Activated CD4-positive, alpha-beta T cell treated with anti-CD3 and anti-CD28 coated beads, Interleukin-2, amount 50 U/mL, for 1 hour (primary cell): ENCODE data around the gene FER1L5.

Experiments used
- DNase-seq: peaks from one replicate; pipeline ENCODE4 v3.0.0-alpha.2; 2020

FER1L5 gene

GRCh38 chr2:96681540-96681939 lies 39.0 kb downstream of the FER1L5 start:
- no peak for DNase-seq

GRCh38 chr2:96683307-96683706 lies 40.7 kb downstream of the FER1L5 start:
- DNase-seq = no peak

GRCh38 chr2:96683972-96684820 lies 41.6 kb downstream of the FER1L5 start:
- DNase-seq = no peak

- no peak for DNase-seq
These were observed 42.5 kb downstream of the FER1L5 start for GRCh38 chr2:96684883-96685576.

GRCh38 chr2:96685577-96686459 lies 43.3 kb downstream of the FER1L5 start:
- no peak for DNase-seq

- no peak for DNase-seq
These were observed 44.7 kb downstream of the FER1L5 start for GRCh38 chr2:96687266-96687665.

- no peak for DNase-seq
These were observed 45.4 kb downstream of the FER1L5 start for GRCh38 chr2:96687711-96688640.

GRCh38 chr2:96688649-96689430 lies 46.3 kb downstream of the FER1L5 start:
- no peak for DNase-seq

- DNase-seq = no peak
These were observed 46.9 kb downstream of the FER1L5 start for GRCh38 chr2:96689431-96689991.

- DNase-seq = no peak
These were observed 47.9 kb downstream of the FER1L5 start for GRCh38 chr2:96690306-96691021.

GRCh38 chr2:96691022-96691612 lies 48.6 kb downstream of the FER1L5 start:
- DNase-seq = no peak

GRCh38 chr2:96692094-96692971 lies 49.8 kb downstream of the FER1L5 start:
- DNase-seq = no peak

- no peak for DNase-seq
These were observed 51.0 kb downstream of the FER1L5 start for GRCh38 chr2:96693286-96694200.

- no peak for DNase-seq
These were observed 51.7 kb downstream of the FER1L5 start for GRCh38 chr2:96694279-96694678.

GRCh38 chr2:96694816-96695455 lies 52.4 kb downstream of the FER1L5 start:
- no peak for DNase-seq

GRCh38 chr2:96695602-96696001 lies 53.0 kb downstream of the FER1L5 start:
- no peak for DNase-seq

GRCh38 chr2:96697476-96697875 lies 54.9 kb downstream of the FER1L5 start:
- no peak for DNase-seq
